Spinal cord (tissue), 10 donors: Measurements from ENCODE around the gene XYLT1. TPM values are rescaled to one million over a fixed set of nuclear protein-coding genes. Genes with fewer than 3 reads are reported as not detected.

ENCODE experiments used
- DNase-seq, 6 donors: peaks; one replicate each; pipeline versions ENCODE4 v3.0.0 to v3.0.0-alpha.2; 2013 to 2015; ENCODE audit warnings: low spot score in 6 of 6, low read depth in 4 of 6
- H3K27ac ChIP-seq: one replicate; pipeline ENCODE4 v1.5.1; 2013; ENCODE audit warnings: low read depth, low read length, control low read depth
- H3K27me3 ChIP-seq: one replicate; pipeline ENCODE4 v1.6.1; 2013; ENCODE audit warnings: low read length; ENCODE audit not compliant: control insufficient read depth, insufficient read depth
- H3K36me3 ChIP-seq: one replicate; pipeline ENCODE4 v1.6.1; 2013; ENCODE audit warnings: low read length; ENCODE audit not compliant: control insufficient read depth, insufficient read depth
- H3K4me1 ChIP-seq: one replicate; pipeline ENCODE4 v1.6.1; 2013; ENCODE audit warnings: low read length; ENCODE audit not compliant: control insufficient read depth, insufficient read depth
- H3K4me3 ChIP-seq: one replicate; pipeline ENCODE4 v1.5.1; 2013; ENCODE audit warnings: low read depth, low read length, control low read depth
- H3K9me3 ChIP-seq: one replicate; pipeline ENCODE4 v1.6.1; 2013; ENCODE audit warnings: low read length; ENCODE audit not compliant: control insufficient read depth, insufficient read depth
- WGBS: methylation state at CpG from one replicate; pipeline ENCODE4 v1.1.5; 2013; ENCODE audit warnings: missing lambda C conversion rate; ENCODE audit not compliant: insufficient coverage; 5-methylcytosine and 5-hydroxymethylcytosine counted together
- polyA plus RNA-seq, 2 donors: library from polyadenylated mRNA; unstranded; fragments of 120-200 nt; gene quantifications; one replicate each; pipeline ENCODE4 v1.2.1, GENCODE V29; 2013; ENCODE audit not compliant: insufficient read length in 2 of 2
- total RNA-seq, 2 donors: library from RNA; depleted of rRNA in 1 of 2; stranded (reverse); fragments of 120-200 nt in 1 of 2; fragments of >200 nt in 1 of 2; gene quantifications; one replicate each; pipeline versions ENCODE4 v1.2.3 to v1.2.4, GENCODE V29; 2013 to 2014
- donor health status: healthy.

The XYLT1 gene
- total and polyA plus RNA-seq, 4 donors, result 13.0 to 17.0 (median 15.2) TPM

- no peak overlapping the region for H3K4me3 ChIP-seq
- H3K4me1 ChIP-seq, result peaks cover 34% of the 10 kb centered on the region
- no peak overlapping the region for H3K27ac ChIP-seq
- 80% methylated on average over 1 of the region's 2 CpGs for WGBS
- peaks cover 4% of the 10 kb centered on the region for H3K36me3 ChIP-seq
- H3K27me3 ChIP-seq, result peaks cover under 1% of the 10 kb centered on the region
- no peak for DNase-seq
- no peaks in the 10 kb centered on the region for H3K9me3 ChIP-seq
Observed at GRCh38 chr16:17463335-17463734, 7.4 kb downstream of the XYLT1 start.

- no peaks in the 10 kb centered on the region for H3K9me3 ChIP-seq
- peaks cover 24% of the 10 kb centered on the region for H3K4me1 ChIP-seq
- 78% methylated on average over 11 of the region's 13 CpGs for WGBS
- DNase-seq, result no peak
- peaks cover 4% of the 10 kb centered on the region for H3K36me3 ChIP-seq
- no peak overlapping the region for H3K27ac ChIP-seq
- H3K4me3 ChIP-seq, result no peak overlapping the region
- H3K27me3 ChIP-seq, result no peaks in the 10 kb centered on the region
Observed at GRCh38 chr16:17461951-17462729, 8.6 kb downstream of the XYLT1 start.

- 79% methylated on average over 3 of the region's 3 CpGs for WGBS
- Histone ChIP-seq H3K4me3 (no peak overlapping the region), H3K27me3 (no peaks in the 10 kb centered on the region), H3K9me3 (no peaks in the 10 kb centered on the region), H3K36me3 (peaks cover 4% of the 10 kb centered on the region), H3K27ac (no peak overlapping the region), H3K4me1 (peaks cover 24% of the 10 kb centered on the region)
- no peak for DNase-seq
Observed at GRCh38 chr16:17460890-17461289, 9.9 kb downstream of the XYLT1 start.

GRCh38 chr16:17459903-17460521 is 10.7 kb downstream of the XYLT1 start:
- Histone ChIP-seq H3K27ac (no peak overlapping the region), H3K27me3 (no peaks in the 10 kb centered on the region), H3K36me3 (peaks cover 5% of the 10 kb centered on the region), H3K9me3 (no peaks in the 10 kb centered on the region), H3K4me3 (no peak overlapping the region), H3K4me1 (peaks cover 24% of the 10 kb centered on the region)
- peak in 1 of 6 donors; percentile 65 for DNase-seq
- WGBS, result 32% methylated on average over 9 of the region's 12 CpGs

GRCh38 chr16:17457997-17458396 is 12.8 kb downstream of the XYLT1 start:
- H3K4me3 ChIP-seq, result no peak overlapping the region

GRCh38 chr16:17457513-17457912 is 13.2 kb downstream of the XYLT1 start:
- no peak overlapping the region for H3K27ac ChIP-seq
- H3K4me3 ChIP-seq, result no peak overlapping the region
- peaks cover 7% of the 10 kb centered on the region for H3K36me3 ChIP-seq
- H3K4me1 ChIP-seq, result peaks cover 27% of the 10 kb centered on the region
- H3K9me3 ChIP-seq, result no peaks in the 10 kb centered on the region
- H3K27me3 ChIP-seq, result no peaks in the 10 kb centered on the region
- WGBS, result 19% methylated on average over 2 of the region's 3 CpGs
- peak in 2 of 6 donors; percentile 38 to 41 for DNase-seq

More at GRCh38 chr16:17457997-17458396, 12.8 kb downstream of the XYLT1 start:
- Histone ChIP-seq H3K36me3 (peaks cover 7% of the 10 kb centered on the region), H3K9me3 (no peaks in the 10 kb centered on the region), H3K27me3 (no peaks in the 10 kb centered on the region), H3K4me1 (peaks cover 28% of the 10 kb centered on the region), H3K27ac (no peak overlapping the region)
- peak in 2 of 6 donors; percentile 10 to 84 for DNase-seq
- 25% methylated on average over 7 of the region's 8 CpGs for WGBS

- H3K4me1 ChIP-seq, result peaks cover 8% of the 10 kb centered on the region
- peaks cover 5% of the 10 kb centered on the region for H3K36me3 ChIP-seq
- peak in 1 of 6 donors; percentile 56 for DNase-seq
- no peak overlapping the region for H3K4me3 ChIP-seq
- WGBS, result no CpG with 5 or more reads among the region's 4 CpGs
- H3K27me3 ChIP-seq, result no peaks in the 10 kb centered on the region
- no peaks in the 10 kb centered on the region for H3K9me3 ChIP-seq
- H3K27ac ChIP-seq, result no peak overlapping the region
Observed at GRCh38 chr16:17454162-17454730, 16.5 kb downstream of the XYLT1 start.

- Histone ChIP-seq H3K36me3 (peaks cover 11% of the 10 kb centered on the region), H3K4me1 (peaks cover 11% of the 10 kb centered on the region), H3K27ac (no peak overlapping the region), H3K27me3 (no peaks in the 10 kb centered on the region), H3K9me3 (no peaks in the 10 kb centered on the region), H3K4me3 (no peak overlapping the region)
- DNase-seq, result peak in 1 of 6 donors; percentile 68
- WGBS, result 37% methylated on average over 5 of the region's 8 CpGs
Observed at GRCh38 chr16:17453364-17454038, 17.3 kb downstream of the XYLT1 start.

- Histone ChIP-seq H3K27me3 (no peaks in the 10 kb centered on the region), H3K27ac (no peak overlapping the region), H3K4me1 (peaks cover 11% of the 10 kb centered on the region), H3K9me3 (no peaks in the 10 kb centered on the region), H3K36me3 (peaks cover 11% of the 10 kb centered on the region), H3K4me3 (no peak overlapping the region)
- WGBS, result 63% methylated on average over 1 of the region's 2 CpGs
- DNase-seq, result no peak
Observed at GRCh38 chr16:17452922-17453321, 17.8 kb downstream of the XYLT1 start.
